ENCODE data around the gene MPDZ.

GRCh38 chr9:13163287-13163686, 116.2 kb downstream of the MPDZ start:
- TF ChIP-seq CTCF (IDR thresholded peaks at IDR 0.05) (no peak), POLR2A (IDR thresholded peaks at IDR 0.05) (no peak)
